H1 (cell line): ENCODE results near the gene ATP9B. TPM values are rescaled to one million over a fixed set of nuclear protein-coding genes. Genes with fewer than 3 reads are reported as not detected.
"Not testable (repeated sequence)": the region's sequence is repeated elsewhere in the genome, so short reads cannot be mapped to it uniquely, and the experiment has no call there.

ENCODE experiments used
- CTCF ChIA-PET: fragments of 300-600 bp; sonication (Branson Sonifier 250); formaldehyde crosslinking; loops from one replicate; lab custom pipeline; 2021; ENCODE audit not compliant: partially characterized antibody; lab: Charles Lee
- POLR2A ChIA-PET: fragments of 300-600 bp; sonication (Branson Sonifier 250); formaldehyde crosslinking; loops from one replicate; lab custom pipeline; 2021; ENCODE audit warnings: inconsistent platforms; ENCODE audit not compliant: partially characterized antibody; lab: Charles Lee
- DNase-seq, 2 experiments: peaks; one replicate each; pipeline versions ENCODE4 v3.0.0 to v3.0.0-alpha.2; 2010 to 2022; ENCODE audit warnings: low spot score in 2 of 2, low read depth in 1 of 2, mixed read lengths in 1 of 2
- FAIRE-seq: peaks from 2 replicates; lab custom pipeline; 2011; peaks lifted over from hg19 to GRCh38; lab: Jason Lieb, UNC
- H2AFZ ChIP-seq: 2 replicates; pipeline ENCODE4 v1.8.1; 2012; ENCODE audit warnings: low read length, inconsistent platforms
- H2AK5ac ChIP-seq: 2 replicates; pipeline ENCODE4 v1.6.1; 2013; ENCODE audit warnings: low read depth, low read length
- H2BK120ac ChIP-seq: replicated peaks from 2 replicates; pipeline ENCODE3; 2013; ENCODE audit warnings: low read depth, low read length, inconsistent platforms
- H2BK12ac ChIP-seq: 2 replicates; pipeline ENCODE4 v1.6.1; 2013; ENCODE audit warnings: low read depth, low read length
- H2BK15ac ChIP-seq: 2 replicates; pipeline ENCODE4 v1.6.1; 2013; ENCODE audit warnings: low read length
- H2BK20ac ChIP-seq: 2 replicates; pipeline ENCODE4 v1.6.1; 2013; ENCODE audit warnings: low read length
- H2BK5ac ChIP-seq: 2 replicates; pipeline ENCODE4 v1.6.1; 2013; ENCODE audit warnings: low read depth, low read length
- H3K14ac ChIP-seq: 2 replicates; pipeline ENCODE4 v1.6.1; 2013; ENCODE audit warnings: inconsistent platforms; ENCODE audit not compliant: insufficient read length
- H3K18ac ChIP-seq: 2 replicates; pipeline ENCODE4 v1.6.1; 2013; ENCODE audit warnings: low read length; ENCODE audit errors: extremely low read depth
- H3K23ac ChIP-seq: 2 replicates; pipeline ENCODE4 v1.6.1; 2013; ENCODE audit warnings: inconsistent platforms; ENCODE audit not compliant: insufficient read length
- H3K23me2 ChIP-seq: 2 replicates; pipeline ENCODE4 v1.6.1; 2013; ENCODE audit warnings: low read depth, low read length
- H3K27ac ChIP-seq: 2 replicates; pipeline ENCODE4 v1.6.1; 2011; ENCODE audit warnings: low read depth, low read length, inconsistent platforms
- H3K27me3 ChIP-seq, 4 experiments: replicated peaks in 1 of 4; 1 replicate in 1 of 4; 2 replicates in 3 of 4; pipeline versions ENCODE4 v1.6.1 to v1.8.1; 2011 to 2013; ENCODE audit warnings: low read length in 3 of 4, mild to moderate bottlenecking in 3 of 4, inconsistent platforms in 2 of 4, mixed read lengths in 2 of 4, moderate library complexity in 1 of 4; ENCODE audit not compliant: control insufficient read depth in 3 of 4, insufficient read depth in 3 of 4; ENCODE audit errors: extremely low read depth in 1 of 4
- H3K36me3 ChIP-seq, 4 experiments: 2 replicates each; pipeline versions ENCODE4 v1.6.1 to v1.8.1; 2011 to 2013; ENCODE audit warnings: mild to moderate bottlenecking in 4 of 4, low read length in 3 of 4, moderate library complexity in 2 of 4, control low read depth in 1 of 4, inconsistent platforms in 1 of 4; ENCODE audit not compliant: insufficient read depth in 4 of 4, control insufficient read depth in 2 of 4
- H3K4ac ChIP-seq: replicated peaks from 2 replicates; pipeline ENCODE3; 2013; ENCODE audit warnings: low read length, low read depth, mixed read lengths, inconsistent platforms; ENCODE audit not compliant: insufficient read length
- H3K4me1 ChIP-seq, 4 experiments: replicated peaks in 1 of 4; 1 replicate in 1 of 4; 2 replicates in 3 of 4; pipeline versions ENCODE4 v1.6.1 to v1.8.1; 2011 to 2013; ENCODE audit warnings: low read length in 3 of 4, inconsistent platforms in 2 of 4, mixed read lengths in 1 of 4; ENCODE audit not compliant: insufficient read depth in 4 of 4, control insufficient read depth in 3 of 4
- H3K4me2 ChIP-seq, 2 experiments: 2 replicates each; pipeline versions ENCODE4 v1.6.1 to v1.8.1; 2011 to 2013; ENCODE audit warnings: low read depth in 2 of 2, low read length in 2 of 2, control low read depth in 1 of 2, inconsistent platforms in 1 of 2, mild to moderate bottlenecking in 1 of 2; ENCODE audit not compliant: insufficient read depth in 1 of 2
- H3K4me3 ChIP-seq, 4 experiments: fragments of 200-600, 300-600 bp in 1 of 4; sonication (generic), shearing (Covaris generic), sonication (Bioruptor Twin) in 1 of 4; 2 replicates each; pipeline versions ENCODE4 v1.5.1 to v1.8.1; 2011 to 2016; ENCODE audit warnings: low read length in 4 of 4, low read depth in 3 of 4, control low read depth in 2 of 4, inconsistent platforms in 2 of 4, mild to moderate bottlenecking in 2 of 4, mixed read lengths in 1 of 4, moderate library complexity in 1 of 4; ENCODE audit not compliant: insufficient read depth in 2 of 4; ENCODE audit errors: extremely low read depth in 1 of 4
- H3K56ac ChIP-seq: replicated peaks from 2 replicates; pipeline ENCODE3; 2013; ENCODE audit warnings: low read depth, mild to moderate bottlenecking, mixed read lengths, low read length, inconsistent platforms; ENCODE audit not compliant: insufficient read length
- H3K79me1 ChIP-seq: 2 replicates; pipeline ENCODE4 v1.6.1; 2013; ENCODE audit warnings: low read depth, low read length, control low read depth
- H3K79me2 ChIP-seq, 2 experiments: 2 replicates each; pipeline versions ENCODE4 v1.6.1 to v1.8.1; 2012 to 2013; ENCODE audit warnings: low read length in 2 of 2, mild to moderate bottlenecking in 2 of 2, inconsistent platforms in 1 of 2; ENCODE audit not compliant: insufficient read depth in 2 of 2, control insufficient read depth in 1 of 2
- H3K9ac ChIP-seq, 4 experiments: replicated peaks in 1 of 4; 1 replicate in 1 of 4; 2 replicates in 3 of 4; pipeline versions ENCODE4 v1.6.1 to v1.8.1; 2011 to 2013; ENCODE audit warnings: low read depth in 3 of 4, low read length in 3 of 4, control low read depth in 2 of 4, mild to moderate bottlenecking in 2 of 4, moderate library complexity in 2 of 4, inconsistent platforms in 1 of 4; ENCODE audit errors: extremely low read depth in 1 of 4
- H3K9me3 ChIP-seq, 2 experiments: 2 replicates each; pipeline versions ENCODE4 v1.6.1 to v1.8.1; 2012 to 2013; ENCODE audit warnings: mild to moderate bottlenecking in 2 of 2, moderate library complexity in 2 of 2, control low read depth in 1 of 2, inconsistent platforms in 1 of 2, low read depth in 1 of 2, low read length in 1 of 2, mixed read lengths in 1 of 2; ENCODE audit not compliant: insufficient read depth in 2 of 2
- H4K20me1 ChIP-seq, 2 experiments: replicated peaks in 1 of 2; 2 replicates each; pipeline versions ENCODE3 to v1.8.1; 2011 to 2013; ENCODE audit warnings: inconsistent platforms in 2 of 2, low read length in 2 of 2, mild to moderate bottlenecking in 1 of 2; ENCODE audit not compliant: insufficient read depth in 2 of 2, control insufficient read depth in 1 of 2
- H4K5ac ChIP-seq: 2 replicates; pipeline ENCODE4 v1.6.1; 2013; ENCODE audit warnings: low read length, low read depth, mixed read lengths, inconsistent platforms; ENCODE audit not compliant: insufficient read length
- H4K8ac ChIP-seq: 2 replicates; pipeline ENCODE4 v1.8.0; 2013; ENCODE audit warnings: mild to moderate bottlenecking, moderate library complexity, low read length, inconsistent platforms; ENCODE audit not compliant: insufficient read depth; ENCODE audit errors: extremely low read depth
- H4K91ac ChIP-seq: replicated peaks from 2 replicates; pipeline ENCODE3; 2013; ENCODE audit warnings: low read length, mixed read lengths, inconsistent platforms; ENCODE audit not compliant: insufficient read length
- CEBPB ChIP-seq: IDR thresholded peaks from 2 replicates; pipeline ENCODE4 v1.6.1; 2012; ENCODE audit warnings: low read depth, low read length
- FOSL1 ChIP-seq: IDR thresholded peaks from 2 replicates; pipeline ENCODE4 v1.6.1; 2011; ENCODE audit warnings: mild to moderate bottlenecking, low read depth, low read length, moderate library complexity; ENCODE audit not compliant: insufficient read depth
- MAX ChIP-seq: IDR thresholded peaks from 2 replicates; pipeline ENCODE4 v1.6.1; 2012; ENCODE audit warnings: inconsistent platforms
- RNF2 ChIP-seq: fragments of 200-900, 300-1000 bp; sonication (generic); IDR thresholded peaks from 2 replicates; pipeline ENCODE4 v1.7.1; 2016; ENCODE audit warnings: borderline replicate concordance, low read depth, mild to moderate bottlenecking, antibody characterized with exemption, low read length; ENCODE audit not compliant: poor library complexity, severe bottlenecking; ENCODE audit errors: missing control alignments
- SIRT6 ChIP-seq: IDR thresholded peaks from one replicate; pipeline ENCODE4 v1.7.1; 2012; ENCODE audit warnings: low read length, inconsistent platforms
- SUZ12 ChIP-seq: fragments of 200-600 bp; sonication (generic); IDR thresholded peaks from 2 replicates; pipeline ENCODE4 v1.6.1; 2012; ENCODE audit warnings: mild to moderate bottlenecking, inconsistent platforms, low read length, moderate library complexity, mixed read lengths
- WGBS, 2 experiments: shearing (Covaris generic) in 1 of 2; methylation state at CpG; one replicate each; pipeline versions ENCODE4 v1.1.6 to v1.1.7; 2013 to 2015; ENCODE audit warnings: low lambda C conversion rate in 2 of 2, mixed read lengths in 2 of 2, inconsistent platforms in 1 of 2, low coverage in 1 of 2, missing lambda C conversion rate in 1 of 2; ENCODE audit not compliant: insufficient replicate concordance in 2 of 2, insufficient coverage in 1 of 2, insufficient read length in 1 of 2; ENCODE audit errors: extremely low coverage in 1 of 2, missing lambda C conversion rate in 1 of 2; 5-methylcytosine and 5-hydroxymethylcytosine counted together
- polyA plus RNA-seq, 7 experiments: library from polyadenylated mRNA; depleted of rRNA in 3 of 7; stranded (reverse) in 5 of 7; unstranded in 2 of 7; fragments of >200 nt in 5 of 7; fragments of 200-250 nt in 2 of 7; gene quantifications; 1 replicate in 5 of 7; 2 replicates in 1 of 7; 4 replicates in 1 of 7; pipeline versions ENCODE4 v1.2.1 to v1.2.3, GENCODE V29; 2011 to 2013; ENCODE audit warnings: missing spikeins in 2 of 7, mixed read lengths in 2 of 7
- total RNA-seq: library from RNA; stranded (reverse); fragmentation: NEBNext Ultra II Directional; extraction: Animal tissue kit (Norgen Biotek cat#: 25700); gene quantifications from 2 replicates; pipeline ENCODE4 v1.2.1, GENCODE V29; 2021

ATP9B gene
- total and polyA plus RNA-seq, 2 of the 8 experiments (the other 6 are each of a cell fraction or from before 2014, with no cell fraction given) = 15.1 to 21.7 TPM

- TF ChIP-seq SUZ12 (no peak), RNF2 (no peak), MAX (no peak), CEBPB (no peak), FOSL1 (no peak), SIRT6 (no peak)
Observed at GRCh38 chr18:79071503-79072210, 2.5 kb downstream of the ATP9B start (continued).

GRCh38 chr18:79072655-79073054 is 3.5 kb downstream of the ATP9B start:
- Histone ChIP-seq H3K36me3 (peaks cover 0 to 12% (median 0%) of the 10 kb centered on the region in 4 experiments; a peak in 2 of 8 replicates), H3K79me2 (peaks cover 10 to 71% of the 10 kb centered on the region in 2 experiments), H3K9me3 (peaks cover 5 to 17% of the 10 kb centered on the region in 2 experiments; a peak in 3 of 4 replicates)
- 91% methylated on average over 19 of the region's 27 CpGs; no CpG with 5 or more reads in 1 of the 2 experiments for WGBS, 2 experiments
- H3K4me3 ChIP-seq, H2AFZ ChIP-seq, H2BK15ac ChIP-seq, H4K8ac ChIP-seq, H2BK12ac ChIP-seq, H4K5ac ChIP-seq, H4K91ac ChIP-seq, H2AK5ac ChIP-seq, H2BK5ac ChIP-seq, H2BK20ac ChIP-seq, H3K9ac ChIP-seq, H3K23ac ChIP-seq, H3K4me2 ChIP-seq, H3K79me1 ChIP-seq, H2BK120ac ChIP-seq, H3K4ac ChIP-seq, H3K56ac ChIP-seq, H3K23me2 ChIP-seq, H3K27ac ChIP-seq, POLR2A ChIA-PET, H3K14ac ChIP-seq, DNase-seq, H3K4me1 ChIP-seq, FAIRE-seq, H3K18ac ChIP-seq, H3K27me3 ChIP-seq, H4K20me1 ChIP-seq, CTCF ChIA-PET: not testable (repeated sequence)
